Esophagus muscularis mucosa (tissue), 4 donors: Measurements from ENCODE around the gene TRIM33. TPM values are rescaled to one million over a fixed set of nuclear protein-coding genes. Genes with fewer than 3 reads are reported as not detected.

Source experiments
- DNase-seq: peaks from one replicate; pipeline ENCODE4 v3.0.0-alpha.2; 2017; ENCODE audit errors: extremely low spot score
- H3K27ac ChIP-seq, 4 donors: fragments of 200-600 bp; sonication (generic); replicated peaks in 1 of 4; 1 replicate in 3 of 4; 2 replicates in 1 of 4; pipeline ENCODE4 v1.5.1; 2016 to 2019; ENCODE audit warnings: mild to moderate bottlenecking in 1 of 4
- H3K27me3 ChIP-seq, 4 donors: fragments of 200-600 bp; sonication (generic); one replicate each; pipeline versions ENCODE4 v1.5.1 to v1.6.0; 2016 to 2019
- H3K36me3 ChIP-seq, 4 donors: fragments of 200-600 bp; sonication (generic); one replicate each; pipeline ENCODE4 v1.5.1; 2016 to 2019
- H3K4me1 ChIP-seq, 4 donors: fragments of 200-600 bp; sonication (generic); one replicate each; pipeline ENCODE4 v1.5.1; 2016 to 2019
- H3K4me3 ChIP-seq, 4 donors: fragments of 200-600 bp; sonication (generic); 1 replicate in 2 of 4; 2 replicates in 2 of 4; pipeline ENCODE4 v1.5.1; 2016 to 2019; ENCODE audit warnings: mild to moderate bottlenecking in 4 of 4, moderate library complexity in 1 of 4
- H3K9me3 ChIP-seq, 4 donors: fragments of 200-600 bp; sonication (generic); 1 replicate in 3 of 4; 2 replicates in 1 of 4; pipeline ENCODE4 v1.5.1; 2016 to 2019
- CTCF ChIP-seq, 3 experiments: fragments of 200-600 bp in 2 of 3; fragments of 450-650 bp in 1 of 3; sonication (generic) in 2 of 3; IDR thresholded peaks; one replicate each; pipeline ENCODE4 v1.5.1; 2017 to 2019; ENCODE audit warnings: antibody characterized with exemption in 3 of 3, mild to moderate bottlenecking in 2 of 3, moderate library complexity in 1 of 3
- EP300 ChIP-seq: sonication (generic); formaldehyde crosslinking; IDR thresholded peaks from one replicate; pipeline ENCODE4 v1.6.1; 2017; ENCODE audit warnings: antibody characterized with exemption
- POLR2A ChIP-seq: fragments of 450-650 bp; IDR thresholded peaks from one replicate; pipeline ENCODE4 v1.6.1; 2017; ENCODE audit warnings: antibody characterized with exemption, moderate library complexity, mild to moderate bottlenecking, low read depth
- POLR2AphosphoS5 ChIP-seq, 2 donors: sonication (generic); formaldehyde crosslinking; IDR thresholded peaks; one replicate each; pipeline ENCODE4 v1.6.1; 2017; ENCODE audit warnings: antibody characterized with exemption in 2 of 2
- WGBS: methylation state at CpG from one replicate; pipeline ENCODE4 v1.1.5; 2018; 5-methylcytosine and 5-hydroxymethylcytosine counted together
- intact Hi-C: fragments of 100-400 bp; cut with DNase I; formaldehyde crosslinking; loops from one replicate; pipeline ENCODE4 v1.15.1; 2023
- total RNA-seq, 4 donors: library from RNA; depleted of rRNA; stranded (reverse); fragments of >200 nt; gene quantifications; one replicate each; pipeline versions ENCODE4 v1.1.0 to v1.2.1, GENCODE V29; 2016

The TRIM33 gene
- total RNA-seq, 4 donors from 2014 or later, result 28.0 to 36.6 (median 29.5) TPM

GRCh38 chr1:114437812-114438211 lies 73.2 kb downstream of the TRIM33 start:
- TF ChIP-seq POLR2AphosphoS5 (IDR thresholded peaks at IDR 0.05), result no peak
- no peak for TF ChIP-seq CTCF (IDR thresholded peaks at IDR 0.05)
- TF ChIP-seq EP300, result no peak
- no peak for TF ChIP-seq POLR2A
- peaks cover 0 to 19% (median 6%) of the 10 kb centered on the region in 4 donors for H3K36me3 ChIP-seq
- WGBS, result 95% methylated on average over 1 of the region's 1 CpG

GRCh38 chr1:114436799-114437198 lies 74.2 kb downstream of the TRIM33 start:
- Histone ChIP-seq H3K36me3 (peaks cover 0 to 24% (median 6%) of the 10 kb centered on the region in 4 donors), H3K27me3 (no peaks in the 10 kb centered on the region), H3K9me3 (no peaks in the 10 kb centered on the region), H3K27ac (no peak overlapping the region), H3K4me1 (no peaks in the 10 kb centered on the region), H3K4me3 (no peak overlapping the region)
- 92% methylated on average over 3 of the region's 3 CpGs for WGBS
- TF ChIP-seq POLR2A (no peak), EP300 (no peak), POLR2AphosphoS5 (IDR thresholded peaks at IDR 0.05) (no peak), CTCF (IDR thresholded peaks at IDR 0.05) (no peak)
- intact Hi-C loops, result no loop called here
- no peak for DNase-seq

More at GRCh38 chr1:114437812-114438211, 73.2 kb downstream of the TRIM33 start:
- Histone ChIP-seq H3K9me3 (no peaks in the 10 kb centered on the region), H3K27ac (no peak overlapping the region), H3K27me3 (no peaks in the 10 kb centered on the region), H3K4me3 (no peak overlapping the region), H3K4me1 (no peaks in the 10 kb centered on the region)
- intact Hi-C loops, result no loop called here
- no peak for DNase-seq

GRCh38 chr1:114435088-114435715 lies 75.8 kb downstream of the TRIM33 start:
- TF ChIP-seq POLR2AphosphoS5 (IDR thresholded peaks at IDR 0.05) (no peak), EP300 (no peak), CTCF (IDR thresholded peaks at IDR 0.05) (no peak), POLR2A (no peak)
- no peak overlapping the region for H3K4me3 ChIP-seq

GRCh38 chr1:114431026-114431425 lies 80.0 kb downstream of the TRIM33 start:
- no peaks in the 10 kb centered on the region for H3K27me3 ChIP-seq
- no peak overlapping the region for H3K4me3 ChIP-seq
- no peaks in the 10 kb centered on the region for H3K9me3 ChIP-seq
- intact Hi-C loops, result no loop called here
- H3K36me3 ChIP-seq, result peaks cover 0 to 31% (median 3%) of the 10 kb centered on the region in 4 donors
- no peak overlapping the region for H3K27ac ChIP-seq
- TF ChIP-seq POLR2A, result no peak
- TF ChIP-seq POLR2AphosphoS5 (IDR thresholded peaks at IDR 0.05), result peak in 1 of 2 donors; percentile 16
- no peak for TF ChIP-seq CTCF (IDR thresholded peaks at IDR 0.05)
- TF ChIP-seq EP300, result no peak
- H3K4me1 ChIP-seq, result peaks cover 0 to 10% (median 5%) of the 10 kb centered on the region in 4 donors
- WGBS, result 50% methylated on average over 1 of the region's 1 CpG
- DNase-seq, result no peak

More at GRCh38 chr1:114435088-114435715, 75.8 kb downstream of the TRIM33 start:
- intact Hi-C loops, result no loop called here
- no peak overlapping the region for H3K27ac ChIP-seq
- no peak for DNase-seq
- peaks cover 0 to 16% (median 2%) of the 10 kb centered on the region in 4 donors for H3K36me3 ChIP-seq
- H3K9me3 ChIP-seq, result no peaks in the 10 kb centered on the region
- H3K27me3 ChIP-seq, result no peaks in the 10 kb centered on the region
- H3K4me1 ChIP-seq, result peaks cover 0 to 5% (median 0%) of the 10 kb centered on the region in 4 donors
- WGBS, result 97% methylated on average over 1 of the region's 1 CpG
